GM18505 (cell line): ENCODE measurements around the gene ALOXE3.

Source experiments
- ATAC-seq: cut with Tn5 transposase; IDR thresholded peaks from one replicate; pipeline ENCODE4 v1.9.1; 2021; ENCODE audit not compliant: unreplicated experiment
- POLR2A ChIP-seq: IDR thresholded peaks from 4 replicates; pipeline ENCODE4 v1.6.1; 2011; ENCODE audit warnings: borderline replicate concordance; ENCODE audit not compliant: insufficient read depth, insufficient read length; ENCODE audit errors: extremely low read depth

The ALOXE3 gene

GRCh38 chr17:8051831-8052230 is 66.5 kb downstream of the ALOXE3 start:
- TF ChIP-seq POLR2A: no peak
- ATAC-seq: no peak

GRCh38 chr17:8048736-8049135 is 69.6 kb downstream of the ALOXE3 start:
- ATAC-seq: no peak
- no peak for TF ChIP-seq POLR2A

GRCh38 chr17:8048236-8048635 is 70.1 kb downstream of the ALOXE3 start:
- no peak for TF ChIP-seq POLR2A
- ATAC-seq: no peak

- ATAC-seq: no peak
- no peak for TF ChIP-seq POLR2A
Observed at GRCh38 chr17:8047769-8048110, 70.6 kb downstream of the ALOXE3 start.

- no peak for ATAC-seq
- no peak for TF ChIP-seq POLR2A
Observed at GRCh38 chr17:8046929-8047768, 71.2 kb downstream of the ALOXE3 start.

- no peak for TF ChIP-seq POLR2A
- ATAC-seq: no peak
Observed at GRCh38 chr17:8046306-8046928, 71.9 kb downstream of the ALOXE3 start.
